Measurements from ENCODE around the gene ALKBH2.

GRCh38 chr12:109098183-109098604 is 4.9 kb upstream of the ALKBH2 start:
- TF ChIP-seq, protein P1, sequence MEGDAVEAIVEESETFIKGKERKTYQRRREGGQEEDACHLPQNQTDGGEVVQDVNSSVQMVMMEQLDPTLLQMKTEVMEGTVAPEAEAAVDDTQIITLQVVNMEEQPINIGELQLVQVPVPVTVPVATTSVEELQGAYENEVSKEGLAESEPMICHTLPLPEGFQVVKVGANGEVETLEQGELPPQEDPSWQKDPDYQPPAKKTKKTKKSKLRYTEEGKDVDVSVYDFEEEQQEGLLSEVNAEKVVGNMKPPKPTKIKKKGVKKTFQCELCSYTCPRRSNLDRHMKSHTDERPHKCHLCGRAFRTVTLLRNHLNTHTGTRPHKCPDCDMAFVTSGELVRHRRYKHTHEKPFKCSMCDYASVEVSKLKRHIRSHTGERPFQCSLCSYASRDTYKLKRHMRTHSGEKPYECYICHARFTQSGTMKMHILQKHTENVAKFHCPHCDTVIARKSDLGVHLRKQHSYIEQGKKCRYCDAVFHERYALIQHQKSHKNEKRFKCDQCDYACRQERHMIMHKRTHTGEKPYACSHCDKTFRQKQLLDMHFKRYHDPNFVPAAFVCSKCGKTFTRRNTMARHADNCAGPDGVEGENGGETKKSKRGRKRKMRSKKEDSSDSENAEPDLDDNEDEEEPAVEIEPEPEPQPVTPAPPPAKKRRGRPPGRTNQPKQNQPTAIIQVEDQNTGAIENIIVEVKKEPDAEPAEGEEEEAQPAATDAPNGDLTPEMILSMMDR (IDR thresholded peaks at IDR 0.05; ENCODE audit: low read depth, low read length, poor library complexity, severe bottlenecking), result no peak
- no peak for TF ChIP-seq EZH2phosphoT487 (IDR thresholded peaks at IDR 0.05; ENCODE audit: borderline replicate concordance, low read length)
